B cell (primary cell): ENCODE results near the gene ABCC1. TPM values are rescaled to one million over a fixed set of nuclear protein-coding genes. Genes with fewer than 3 reads are reported as not detected.

Experiments
- ATAC-seq: fragments of 200-7000 bp; cut with Tn5 transposase; one replicate; pipeline ENCODE4 v1.10.0; 2021; ENCODE audit warnings: low read depth, mild to moderate bottlenecking, moderate number of reproducible peaks, moderate library complexity
- CTCF ChIA-PET: fragments of 350-600 bp; sonication (Branson Sonifier 250); formaldehyde crosslinking; loops from one replicate; lab custom pipeline; 2021; ENCODE audit warnings: antibody characterized with exemption, inconsistent platforms; lab: Charles Lee
- POLR2A ChIA-PET: fragments of 350-600 bp; sonication (Branson Sonifier 250); formaldehyde crosslinking; loops from one replicate; lab custom pipeline; 2021; ENCODE audit warnings: antibody characterized with exemption; lab: Charles Lee
- DNase-seq: peaks from one replicate; pipeline ENCODE4 v3.0.0; 2013
- H2AFZ ChIP-seq: 2 replicates; pipeline ENCODE4 v1.6.1; 2012; ENCODE audit warnings: mild to moderate bottlenecking, low read depth, low read length; ENCODE audit not compliant: insufficient read depth, poor library complexity, severe bottlenecking
- H3K27ac ChIP-seq, 2 donors: 1 replicate in 1 of 2; 2 replicates in 1 of 2; pipeline ENCODE4 v1.5.1; 2012 to 2013; ENCODE audit warnings: low read length in 2 of 2, mild to moderate bottlenecking in 2 of 2, moderate library complexity in 1 of 2
- H3K27me3 ChIP-seq, 4 experiments: fragments of 200-600 bp in 1 of 4; sonication (generic) in 1 of 4; replicated peaks in 1 of 4; 1 replicate in 2 of 4; 2 replicates in 2 of 4; pipeline versions ENCODE4 v1.6.1 to v1.7.0; 2013 to 2016; ENCODE audit warnings: low read length in 3 of 4, mild to moderate bottlenecking in 2 of 4, mixed read lengths in 1 of 4, moderate library complexity in 1 of 4; ENCODE audit not compliant: insufficient read depth in 4 of 4, control insufficient read depth in 3 of 4; ENCODE audit errors: control extremely low read depth in 1 of 4
- H3K36me3 ChIP-seq, 2 experiments: replicated peaks in 1 of 2; 1 replicate in 1 of 2; 2 replicates in 1 of 2; pipeline versions ENCODE4 v1.6.1 to v1.7.1; 2013; ENCODE audit warnings: low read length in 1 of 2; ENCODE audit not compliant: insufficient read depth in 2 of 2, control insufficient read depth in 1 of 2; ENCODE audit errors: control extremely low read depth in 1 of 2, extremely low read depth in 1 of 2
- H3K4me1 ChIP-seq, 2 donors: fragments of 200-600 bp in 1 of 2; sonication (generic) in 1 of 2; 1 replicate in 1 of 2; 2 replicates in 1 of 2; pipeline versions ENCODE4 v1.5.1 to v1.6.1; 2013 to 2017; ENCODE audit warnings: low read length in 2 of 2; ENCODE audit not compliant: control insufficient read depth in 2 of 2, insufficient read depth in 2 of 2
- H3K4me2 ChIP-seq: replicated peaks from 2 replicates; pipeline ENCODE3; 2012; ENCODE audit warnings: mild to moderate bottlenecking, low read depth, low read length; ENCODE audit not compliant: poor library complexity, severe bottlenecking
- H3K4me3 ChIP-seq, 5 experiments: fragments of 200-600 bp in 1 of 5; sonication (generic) in 1 of 5; 1 replicate in 3 of 5; 2 replicates in 2 of 5; pipeline versions ENCODE4 v1.5.1 to v1.7.0; 2011 to 2016; ENCODE audit warnings: low read length in 4 of 5, mild to moderate bottlenecking in 4 of 5, low read depth in 2 of 5, control low read depth in 1 of 5, moderate library complexity in 1 of 5; ENCODE audit not compliant: insufficient read depth in 1 of 5; ENCODE audit errors: control extremely low read depth in 1 of 5, extremely low read depth in 1 of 5
- H3K79me2 ChIP-seq: fragments of 200-600 bp; sonication (generic); one replicate; pipeline ENCODE4 v1.6.0; 2016; ENCODE audit warnings: low read length; ENCODE audit not compliant: control insufficient read depth, insufficient read depth
- H3K9ac ChIP-seq: fragments of 200-600 bp; sonication (generic); 2 replicates; pipeline ENCODE4 v1.6.1; 2017; ENCODE audit warnings: mild to moderate bottlenecking, low read length, moderate library complexity
- H3K9me3 ChIP-seq, 3 donors: one replicate each; pipeline versions ENCODE4 v1.6.1 to v1.7.1; 2013; ENCODE audit warnings: low read length in 2 of 3; ENCODE audit not compliant: control insufficient read depth in 2 of 3, insufficient read depth in 1 of 3; ENCODE audit errors: control extremely low read depth in 1 of 3
- H4K20me1 ChIP-seq: 2 replicates; pipeline ENCODE4 v1.6.0; 2012; ENCODE audit warnings: mild to moderate bottlenecking, low read length; ENCODE audit not compliant: insufficient read depth, control insufficient read depth, poor library complexity, severe bottlenecking
- H3K27ac Mint-ChIP-seq: one replicate; pipeline ENCODE4 v1.8.0; 2021; ENCODE audit warnings: mixed read lengths
- H3K27me3 Mint-ChIP-seq: one replicate; pipeline ENCODE4 v1.8.0; 2021; ENCODE audit warnings: mixed read lengths
- H3K4me1 Mint-ChIP-seq: one replicate; pipeline ENCODE4 v1.8.0; 2021; ENCODE audit warnings: mixed read lengths
- H3K4me3 Mint-ChIP-seq: one replicate; pipeline ENCODE4 v1.8.0; 2021; ENCODE audit warnings: mixed read lengths
- H3K9me3 Mint-ChIP-seq: one replicate; pipeline ENCODE4 v1.8.0; 2022; ENCODE audit warnings: mixed read lengths; ENCODE audit not compliant: insufficient read depth
- EZH2 ChIP-seq: IDR thresholded peaks from 2 replicates; pipeline ENCODE4 v1.6.1; 2012; ENCODE audit warnings: borderline replicate concordance, low read depth, mild to moderate bottlenecking, moderate library complexity, low read length; ENCODE audit not compliant: insufficient read depth, poor library complexity, severe bottlenecking
- WGBS: methylation state at CpG from one replicate; pipeline ENCODE4 v1.1.5; 2013; ENCODE audit warnings: missing lambda C conversion rate; ENCODE audit not compliant: insufficient coverage; 5-methylcytosine and 5-hydroxymethylcytosine counted together
- intact Hi-C: fragments of 100-400 bp; cut with micrococcal nuclease; formaldehyde crosslinking; loops from one replicate; pipeline ENCODE4 v1.10.0; 2022
- polyA plus RNA-seq: library from polyadenylated mRNA; depleted of rRNA; stranded (reverse); fragments of >200 nt; gene quantifications from 2 replicates; pipeline ENCODE4 v1.2.3, GENCODE V29; 2012
- total RNA-seq, 2 donors: library from RNA; stranded (reverse); fragments of 120-200 nt in 1 of 2; gene quantifications; 1 replicate in 1 of 2; 2 replicates in 1 of 2; pipeline versions ENCODE4 v1.2.3 to v1.2.4, GENCODE V29; 2013 to 2022
- TF ChIP-seq, protein P1 (sequence below): fragments of 200-600 bp; IDR thresholded peaks from one replicate; pipeline ENCODE4 v1.8.0; 2022; ENCODE audit warnings: antibody characterized with exemption, mild to moderate bottlenecking

ABCC1 gene
- total and polyA plus RNA-seq, 2 donors (not counting 1 experiment from before 2014, with no cell fraction given), result 21.8 to 73.0 TPM

DNA sequence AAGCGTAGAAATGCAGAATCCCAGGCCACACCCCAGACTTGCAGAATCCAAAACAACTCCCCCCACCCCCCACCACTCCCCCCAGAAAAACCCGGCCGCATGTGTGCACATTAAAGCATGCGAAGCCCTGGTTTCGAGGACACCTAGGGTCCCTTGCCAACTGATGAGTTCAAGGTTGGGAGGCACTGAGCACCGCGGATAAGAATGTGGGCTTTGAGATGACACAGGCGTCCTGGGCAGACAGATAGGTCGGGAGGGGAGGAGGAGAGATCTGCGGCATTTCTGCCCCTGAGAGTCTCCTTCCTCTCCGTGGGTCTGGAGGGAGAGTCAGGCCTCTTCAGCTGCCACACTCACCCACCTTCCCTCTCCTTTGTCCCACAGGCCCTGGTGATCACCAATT is 98.3 kb downstream of the ABCC1 start:
- Histone ChIP-seq H3K79me2 (peaks cover 5% of the 10 kb centered on the region), H2AFZ (no peak overlapping the region), H3K4me2 (no peak overlapping the region), H3K9ac (no peak overlapping the region), H3K4me1 (peaks cover 0 to 4% of the 10 kb centered on the region in 2 donors), H3K9me3 (no peaks in the 10 kb centered on the region), H4K20me1 (no peaks in the 10 kb centered on the region), H3K4me3 (no peak overlapping the region), H3K27ac (no peak overlapping the region), H3K36me3 (peaks cover 0 to 69% of the 10 kb centered on the region in 2 experiments), H3K27me3 (no peaks in the 10 kb centered on the region)
- H3K27me3 Mint-ChIP-seq, result no peaks in the 10 kb centered on the region
- no peaks in the 10 kb centered on the region for H3K9me3 Mint-ChIP-seq
- 100% methylated on average over 6 of the region's 11 CpGs for WGBS
- H3K4me1 Mint-ChIP-seq, result peaks cover 11% of the 10 kb centered on the region
- no peak overlapping the region for H3K27ac Mint-ChIP-seq
- intact Hi-C loops, result no loop called here
- ChIA-PET CTCF (no interaction called here), POLR2A (no interaction called here)
- TF ChIP-seq EZH2, result no peak
- TF ChIP-seq, protein P1, sequence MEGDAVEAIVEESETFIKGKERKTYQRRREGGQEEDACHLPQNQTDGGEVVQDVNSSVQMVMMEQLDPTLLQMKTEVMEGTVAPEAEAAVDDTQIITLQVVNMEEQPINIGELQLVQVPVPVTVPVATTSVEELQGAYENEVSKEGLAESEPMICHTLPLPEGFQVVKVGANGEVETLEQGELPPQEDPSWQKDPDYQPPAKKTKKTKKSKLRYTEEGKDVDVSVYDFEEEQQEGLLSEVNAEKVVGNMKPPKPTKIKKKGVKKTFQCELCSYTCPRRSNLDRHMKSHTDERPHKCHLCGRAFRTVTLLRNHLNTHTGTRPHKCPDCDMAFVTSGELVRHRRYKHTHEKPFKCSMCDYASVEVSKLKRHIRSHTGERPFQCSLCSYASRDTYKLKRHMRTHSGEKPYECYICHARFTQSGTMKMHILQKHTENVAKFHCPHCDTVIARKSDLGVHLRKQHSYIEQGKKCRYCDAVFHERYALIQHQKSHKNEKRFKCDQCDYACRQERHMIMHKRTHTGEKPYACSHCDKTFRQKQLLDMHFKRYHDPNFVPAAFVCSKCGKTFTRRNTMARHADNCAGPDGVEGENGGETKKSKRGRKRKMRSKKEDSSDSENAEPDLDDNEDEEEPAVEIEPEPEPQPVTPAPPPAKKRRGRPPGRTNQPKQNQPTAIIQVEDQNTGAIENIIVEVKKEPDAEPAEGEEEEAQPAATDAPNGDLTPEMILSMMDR, result no peak
- no peak for ATAC-seq
- no peak for DNase-seq
- no peak overlapping the region for H3K4me3 Mint-ChIP-seq

DNA sequence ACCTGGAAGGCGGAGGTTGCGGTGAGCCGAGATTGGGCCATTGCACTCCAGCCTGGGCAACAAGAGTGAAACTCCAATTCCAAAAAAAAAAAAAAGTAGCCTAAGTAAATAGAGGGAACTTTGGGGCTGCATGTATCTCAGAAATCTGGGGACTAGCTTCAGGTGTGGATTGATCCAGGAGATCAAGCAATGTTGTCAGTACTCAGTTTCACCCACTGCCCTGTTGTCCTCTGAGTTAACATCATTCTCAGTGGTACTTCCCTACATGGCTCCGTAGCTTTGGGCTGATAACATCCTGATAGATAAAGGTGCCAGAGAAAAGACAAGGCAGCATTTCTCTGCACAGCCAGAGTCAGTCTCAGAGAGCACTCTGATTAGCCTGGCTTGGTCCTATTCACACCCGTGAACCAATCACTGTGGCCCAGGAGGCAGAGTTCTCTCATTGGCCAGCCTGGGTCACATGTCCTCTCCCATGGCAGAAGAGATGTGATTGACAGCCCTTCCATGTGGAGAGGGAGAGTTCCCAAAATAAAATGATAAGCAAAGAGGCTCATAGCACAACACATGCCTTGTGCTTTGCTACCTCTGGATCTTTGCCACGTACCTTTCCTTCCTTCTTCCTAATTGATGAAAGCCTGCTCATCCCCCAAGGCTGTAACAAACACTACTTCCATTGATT is 99.6 kb downstream of the ABCC1 start:
- WGBS, result 97% methylated on average over 4 of the region's 6 CpGs
- ChIA-PET CTCF (no interaction called here), POLR2A (no interaction called here)
- Histone ChIP-seq H3K4me2 (no peak overlapping the region), H3K27me3 (no peaks in the 10 kb centered on the region), H3K4me1 (peaks cover 0 to 4% of the 10 kb centered on the region in 2 donors), H3K4me3 (no peak overlapping the region), H3K79me2 (peaks cover 5% of the 10 kb centered on the region), H3K9ac (no peak overlapping the region), H3K36me3 (peaks cover 0 to 73% of the 10 kb centered on the region in 2 experiments), H3K9me3 (no peaks in the 10 kb centered on the region), H3K27ac (no peak overlapping the region), H2AFZ (no peak overlapping the region), H4K20me1 (no peaks in the 10 kb centered on the region)
- no peak overlapping the region for H3K27ac Mint-ChIP-seq
- TF ChIP-seq EZH2, result no peak
- TF ChIP-seq, protein P1, result no peak
- H3K27me3 Mint-ChIP-seq, result no peaks in the 10 kb centered on the region
- H3K4me1 Mint-ChIP-seq, result peaks cover 11% of the 10 kb centered on the region
- H3K9me3 Mint-ChIP-seq, result no peaks in the 10 kb centered on the region
- no peak for DNase-seq
- H3K4me3 Mint-ChIP-seq, result no peak overlapping the region
- intact Hi-C loops, result no loop called here
- ATAC-seq, result no peak
